Measurements from ENCODE around the gene TAF4B.
A peak's percentile ranks its signal among the peaks of the same experiment; 100 is the strongest.
"Not testable (repeated sequence)": the region's sequence is repeated elsewhere in the genome, so short reads cannot be mapped to it uniquely, and the experiment has no call there.

The TAF4B gene
- total RNA-seq: 50.1 reads per million, percentile 68 among the genes with 10 or more reads in this experiment

GRCh38 chr18:26226229-26227050 lies at the start of gene TAF4B:
Gene TAF4B, plus strand, starts transcription at chr18:26226445. Its CDS starts 489 bp downstream, at chr18:26226934.
- peak; percentile 89 for DNase-seq

- no peak for DNase-seq
These were observed 44.9 kb upstream of the TAF4B start for GRCh38 chr18:26181343-26181826.

GRCh38 chr18:26183395-26184112 lies 42.7 kb upstream of the TAF4B start:
- DNase-seq: no peak

- DNase-seq: no peak
These were observed 41.0 kb upstream of the TAF4B start for GRCh38 chr18:26185267-26185666.

- DNase-seq: peak; percentile 3
These were observed 35.7 kb upstream of the TAF4B start for GRCh38 chr18:26190506-26190905.

- no peak for DNase-seq
These were observed 34.0 kb upstream of the TAF4B start for GRCh38 chr18:26192233-26192632.

- no peak for DNase-seq
These were observed 29.6 kb upstream of the TAF4B start for GRCh38 chr18:26196605-26197004.

GRCh38 chr18:26202001-26202400 lies 24.2 kb upstream of the TAF4B start:
- not testable (repeated sequence) for DNase-seq

- DNase-seq: no peak
These were observed 20.9 kb upstream of the TAF4B start for GRCh38 chr18:26205318-26205717.

GRCh38 chr18:26206488-26206887 lies 19.8 kb upstream of the TAF4B start:
- DNase-seq: no peak

GRCh38 chr18:26207937-26208336 lies 18.3 kb upstream of the TAF4B start:
- no peak for DNase-seq

- no peak for DNase-seq
These were observed 17.3 kb upstream of the TAF4B start for GRCh38 chr18:26208977-26209376.

GRCh38 chr18:26210147-26210546 lies 16.1 kb upstream of the TAF4B start:
- no peak for DNase-seq

GRCh38 chr18:26215247-26215970 lies 10.8 kb upstream of the TAF4B start:
- peak; percentile 24 for DNase-seq

- no peak for DNase-seq
These were observed 1.1 kb upstream of the TAF4B start for GRCh38 chr18:26225022-26225693.

GRCh38 chr18:26225915-26226228 lies 373 bp upstream of the TAF4B start:
- no peak for DNase-seq

GRCh38 chr18:26227051-26227670 lies 916 bp downstream of the TAF4B start:
- no peak for DNase-seq

GRCh38 chr18:26228562-26229260 lies 2.5 kb downstream of the TAF4B start:
- no peak for DNase-seq

- DNase-seq: no peak
These were observed 4.3 kb downstream of the TAF4B start for GRCh38 chr18:26230497-26230896.

- DNase-seq: no peak
These were observed 7.0 kb downstream of the TAF4B start for GRCh38 chr18:26233208-26233607.

- not testable (repeated sequence) for DNase-seq
These were observed 11.1 kb downstream of the TAF4B start for GRCh38 chr18:26237363-26237762.

- not testable (repeated sequence) for DNase-seq
These were observed 12.5 kb downstream of the TAF4B start for GRCh38 chr18:26238718-26239117.
